GM12878 (cell line): ENCODE results near the gene APC2. TPM values are rescaled to one million over a fixed set of nuclear protein-coding genes. Genes with fewer than 3 reads are reported as not detected.

Source experiments
- ATF2 ChIP-seq: IDR thresholded peaks from 2 replicates; pipeline ENCODE4 v1.6.1; 2012; ENCODE audit warnings: low read length, inconsistent platforms
- CEBPZ ChIP-seq: fragments of 150-350 bp; IDR thresholded peaks from 2 replicates; pipeline ENCODE4 v1.6.1; 2016; ENCODE audit warnings: low read depth, low read length
- CTCF ChIP-seq, 3 experiments: IDR thresholded peaks in 2 of 3; conservative IDR thresholded peaks in 1 of 3; 2 replicates each; pipeline ENCODE4 v1.5.1; 2011; ENCODE audit warnings: low read depth in 3 of 3, low read length in 3 of 3, mild to moderate bottlenecking in 3 of 3, control low read depth in 2 of 3, moderate library complexity in 2 of 3, inconsistent platforms in 1 of 3, mixed read lengths in 1 of 3; ENCODE audit not compliant: control insufficient read depth in 2 of 3, insufficient read depth in 1 of 3; ENCODE audit errors: extremely low read depth in 1 of 3
- ETV6 ChIP-seq, 2 experiments: fragments of 450-650 bp in 1 of 2; IDR thresholded peaks in 1 of 2; conservative IDR thresholded peaks in 1 of 2; 2 replicates each; pipeline ENCODE4 v1.6.1; 2014; ENCODE audit warnings: antibody characterized with exemption in 1 of 2, borderline replicate concordance in 1 of 2, low read depth in 1 of 2, mild to moderate bottlenecking in 1 of 2, moderate library complexity in 1 of 2
- KDM1A ChIP-seq: fragments of 200-600 bp; sonication (generic); IDR thresholded peaks from 2 replicates; pipeline ENCODE4 v1.6.1; 2016; ENCODE audit warnings: borderline replicate concordance
- KLF5 ChIP-seq: fragments of 450-650 bp; IDR thresholded peaks from 2 replicates; pipeline ENCODE4 v1.6.1; 2014; ENCODE audit warnings: mild to moderate bottlenecking; ENCODE audit not compliant: partially characterized antibody
- MTA3 ChIP-seq: IDR thresholded peaks from 2 replicates; pipeline ENCODE4 v1.6.1; 2012; ENCODE audit warnings: low read length, inconsistent platforms, borderline replicate concordance
- MYC ChIP-seq: IDR thresholded peaks from 2 replicates; pipeline ENCODE4 v1.6.1; 2011; ENCODE audit warnings: mild to moderate bottlenecking, low read length, moderate library complexity, inconsistent platforms; ENCODE audit not compliant: insufficient read depth, insufficient replicate concordance, insufficient read length, severe bottlenecking
- NR2C2 ChIP-seq: IDR thresholded peaks from 2 replicates; pipeline ENCODE4 v1.6.1; 2011; ENCODE audit warnings: borderline replicate concordance, low read depth; ENCODE audit not compliant: control insufficient read depth, insufficient read length
- PAX8 ChIP-seq: fragments of 450-650 bp; IDR thresholded peaks from 2 replicates; pipeline ENCODE4 v1.6.1; 2017; ENCODE audit warnings: mild to moderate bottlenecking, moderate library complexity
- RAD21 ChIP-seq: IDR thresholded peaks from 2 replicates; pipeline ENCODE4 v1.6.1; 2011; ENCODE audit warnings: mild to moderate bottlenecking, low read depth, low read length, moderate library complexity; ENCODE audit not compliant: insufficient read depth
- RAD51 ChIP-seq: fragments of 450-650 bp; IDR thresholded peaks from 2 replicates; pipeline ENCODE4 v1.6.1; 2016; ENCODE audit warnings: moderate library complexity, mild to moderate bottlenecking, inconsistent platforms
- RBBP5 ChIP-seq: fragments of 200-600 bp; sonication (generic); conservative IDR thresholded peaks from 2 replicates; pipeline ENCODE4 v1.6.1; 2016
- TARDBP ChIP-seq: IDR thresholded peaks from 2 replicates; pipeline ENCODE4 v1.6.1; 2016; ENCODE audit warnings: borderline replicate concordance
- WRNIP1 ChIP-seq: IDR thresholded peaks from 2 replicates; pipeline ENCODE4 v1.6.1; 2011; ENCODE audit warnings: low read depth, low read length, improper control_type of control experiment, borderline replicate concordance
- ZNF592 ChIP-seq: fragments of 450-650 bp; IDR thresholded peaks from 2 replicates; pipeline ENCODE4 v1.6.1; 2017; ENCODE audit warnings: mild to moderate bottlenecking, moderate library complexity
- polyA plus RNA-seq, 11 experiments: library from polyadenylated mRNA; depleted of rRNA in 4 of 11; unstranded in 6 of 11; stranded (reverse) in 5 of 11; fragments of >200 nt; fragmentation: Nextera tagmentation in 4 of 11; fragmentation: Illumina TruSeq in 1 of 11; extraction: Ambion mirVana in 4 of 11; extraction: Trizol in 1 of 11; gene quantifications; 1 replicate in 1 of 11; 2 replicates in 10 of 11; pipeline versions ENCODE4 v1.2.1 to v1.2.3, GENCODE V29; 2011 to 2016; ENCODE audit warnings: inconsistent platforms in 2 of 11, missing spikeins in 2 of 11, low read depth in 1 of 11
- total RNA-seq, 4 experiments: library from RNA; depleted of rRNA in 3 of 4; stranded (reverse); fragments of >200 nt in 3 of 4; fragmentation: Illumina TruSeq in 1 of 4; extraction: Trizol in 1 of 4; gene quantifications; 2 replicates each; pipeline versions ENCODE4 v1.2.1 to v1.2.3, GENCODE V29; 2013 to 2021

APC2 gene
- total and polyA plus RNA-seq, 10 of the 15 experiments (the other 5 are each of a cell fraction or from before 2014, with no cell fraction given) = under 0.01 to 0.73 (median 0.04) TPM; not detected in 5

- TF ChIP-seq RAD21 (peak; percentile 31; the same call in 1 of the 2 replicates), MYC (peak; percentile 98), TARDBP (peak; percentile 61; the same call in 1 of the 2 replicates), KLF5 (peak; percentile 76), ETV6 (conservative IDR thresholded peaks at IDR 0.05 in 1 of 2, IDR thresholded peaks at IDR 0.05 in 1 of 2; ENCODE audit: borderline replicate concordance in 1 of 2, low read depth in 1 of 2) (no peak), RBBP5 (peak; percentile 97; the same call in 1 of the 2 replicates), RAD51 (no peak), NR2C2 (no peak), WRNIP1 (no peak), CTCF (IDR thresholded peaks at IDR 0.05 in 2 of 3, conservative IDR thresholded peaks at IDR 0.05 in 1 of 3; ENCODE audit: control insufficient read depth in 2 of 3, extremely low read depth in 1 of 3, insufficient read depth in 1 of 3, low read depth in 3 of 3, low read length in 3 of 3) (peak; percentile 97 to 99 (median 97); a peak in 5 of 6 replicates), ZNF592 (no peak), KDM1A (no peak), CEBPZ (0 out of 2 replicates have a peak, but pooled peaks have one; percentile 30), PAX8 (no peak), ATF2 (no peak), MTA3 (0 out of 2 replicates have a peak, but pooled peaks have one; percentile 3)
Measured at GRCh38 chr19:1438035-1438932, 11.6 kb upstream of the APC2 start, which contains the start of gene RPS15 (continued).
